Ovary (tissue), 3 donors: ENCODE data around the gene TBC1D8B.

ENCODE experiments used
- CTCF ChIP-seq, 3 donors: fragments of 450-650 bp in 2 of 3; fragments of 200-600 bp in 1 of 3; IDR thresholded peaks; one replicate each; pipeline versions ENCODE4 v1.5.1 to v1.8.0; 2016 to 2022; ENCODE audit warnings: antibody characterized with exemption in 3 of 3, mild to moderate bottlenecking in 1 of 3
- EP300 ChIP-seq: sonication (generic); formaldehyde crosslinking; IDR thresholded peaks from one replicate; pipeline ENCODE4 v1.6.1; 2017; ENCODE audit warnings: antibody characterized with exemption
- POLR2A ChIP-seq: fragments of 450-650 bp; IDR thresholded peaks from one replicate; pipeline ENCODE4 v1.6.1; 2017; ENCODE audit warnings: antibody characterized with exemption, mild to moderate bottlenecking, moderate library complexity
- donor health status: DM: no; HTN: no; CAD: no.

- no peak for TF ChIP-seq CTCF (IDR thresholded peaks at IDR 0.05)
- no peak for TF ChIP-seq POLR2A
- no peak for TF ChIP-seq EP300
These were observed 100.9 kb downstream of the TBC1D8B start, which contains the start of gene RIPPLY1 for GRCh38 chrX:106903291-106903824.
